H1 (cell line): ENCODE results near the gene NBL1. TPM values are rescaled to one million over a fixed set of nuclear protein-coding genes. Genes with fewer than 3 reads are reported as not detected.

ENCODE experiments used
- CTCF ChIA-PET: fragments of 300-600 bp; sonication (Branson Sonifier 250); formaldehyde crosslinking; loops from one replicate; lab custom pipeline; 2021; ENCODE audit not compliant: partially characterized antibody; lab: Charles Lee
- POLR2A ChIA-PET: fragments of 300-600 bp; sonication (Branson Sonifier 250); formaldehyde crosslinking; loops from one replicate; lab custom pipeline; 2021; ENCODE audit warnings: inconsistent platforms; ENCODE audit not compliant: partially characterized antibody; lab: Charles Lee
- DNase-seq, 2 experiments: peaks; one replicate each; pipeline versions ENCODE4 v3.0.0 to v3.0.0-alpha.2; 2010 to 2022; ENCODE audit warnings: low spot score in 2 of 2, low read depth in 1 of 2, mixed read lengths in 1 of 2
- FAIRE-seq: peaks from 2 replicates; lab custom pipeline; 2011; peaks lifted over from hg19 to GRCh38; lab: Jason Lieb, UNC
- H2AFZ ChIP-seq: 2 replicates; pipeline ENCODE4 v1.8.1; 2012; ENCODE audit warnings: low read length, inconsistent platforms
- H2AK5ac ChIP-seq: 2 replicates; pipeline ENCODE4 v1.6.1; 2013; ENCODE audit warnings: low read depth, low read length
- H2BK120ac ChIP-seq: replicated peaks from 2 replicates; pipeline ENCODE3; 2013; ENCODE audit warnings: low read depth, low read length, inconsistent platforms
- H2BK12ac ChIP-seq: 2 replicates; pipeline ENCODE4 v1.6.1; 2013; ENCODE audit warnings: low read depth, low read length
- H2BK15ac ChIP-seq: 2 replicates; pipeline ENCODE4 v1.6.1; 2013; ENCODE audit warnings: low read length
- H2BK20ac ChIP-seq: 2 replicates; pipeline ENCODE4 v1.6.1; 2013; ENCODE audit warnings: low read length
- H2BK5ac ChIP-seq: 2 replicates; pipeline ENCODE4 v1.6.1; 2013; ENCODE audit warnings: low read depth, low read length
- H3K14ac ChIP-seq: 2 replicates; pipeline ENCODE4 v1.6.1; 2013; ENCODE audit warnings: inconsistent platforms; ENCODE audit not compliant: insufficient read length
- H3K18ac ChIP-seq: 2 replicates; pipeline ENCODE4 v1.6.1; 2013; ENCODE audit warnings: low read length; ENCODE audit errors: extremely low read depth
- H3K23ac ChIP-seq: 2 replicates; pipeline ENCODE4 v1.6.1; 2013; ENCODE audit warnings: inconsistent platforms; ENCODE audit not compliant: insufficient read length
- H3K23me2 ChIP-seq: 2 replicates; pipeline ENCODE4 v1.6.1; 2013; ENCODE audit warnings: low read depth, low read length
- H3K27ac ChIP-seq: 2 replicates; pipeline ENCODE4 v1.6.1; 2011; ENCODE audit warnings: low read depth, low read length, inconsistent platforms
- H3K27me3 ChIP-seq, 4 experiments: replicated peaks in 1 of 4; 1 replicate in 1 of 4; 2 replicates in 3 of 4; pipeline versions ENCODE4 v1.6.1 to v1.8.1; 2011 to 2013; ENCODE audit warnings: low read length in 3 of 4, mild to moderate bottlenecking in 3 of 4, inconsistent platforms in 2 of 4, mixed read lengths in 2 of 4, moderate library complexity in 1 of 4; ENCODE audit not compliant: control insufficient read depth in 3 of 4, insufficient read depth in 3 of 4; ENCODE audit errors: extremely low read depth in 1 of 4
- H3K36me3 ChIP-seq, 4 experiments: 2 replicates each; pipeline versions ENCODE4 v1.6.1 to v1.8.1; 2011 to 2013; ENCODE audit warnings: mild to moderate bottlenecking in 4 of 4, low read length in 3 of 4, moderate library complexity in 2 of 4, control low read depth in 1 of 4, inconsistent platforms in 1 of 4; ENCODE audit not compliant: insufficient read depth in 4 of 4, control insufficient read depth in 2 of 4
- H3K4ac ChIP-seq: replicated peaks from 2 replicates; pipeline ENCODE3; 2013; ENCODE audit warnings: low read length, low read depth, mixed read lengths, inconsistent platforms; ENCODE audit not compliant: insufficient read length
- H3K4me1 ChIP-seq, 4 experiments: replicated peaks in 1 of 4; 1 replicate in 1 of 4; 2 replicates in 3 of 4; pipeline versions ENCODE4 v1.6.1 to v1.8.1; 2011 to 2013; ENCODE audit warnings: low read length in 3 of 4, inconsistent platforms in 2 of 4, mixed read lengths in 1 of 4; ENCODE audit not compliant: insufficient read depth in 4 of 4, control insufficient read depth in 3 of 4
- H3K4me2 ChIP-seq, 2 experiments: 2 replicates each; pipeline versions ENCODE4 v1.6.1 to v1.8.1; 2011 to 2013; ENCODE audit warnings: low read depth in 2 of 2, low read length in 2 of 2, control low read depth in 1 of 2, inconsistent platforms in 1 of 2, mild to moderate bottlenecking in 1 of 2; ENCODE audit not compliant: insufficient read depth in 1 of 2
- H3K4me3 ChIP-seq, 4 experiments: fragments of 200-600, 300-600 bp in 1 of 4; sonication (generic), shearing (Covaris generic), sonication (Bioruptor Twin) in 1 of 4; 2 replicates each; pipeline versions ENCODE4 v1.5.1 to v1.8.1; 2011 to 2016; ENCODE audit warnings: low read length in 4 of 4, low read depth in 3 of 4, control low read depth in 2 of 4, inconsistent platforms in 2 of 4, mild to moderate bottlenecking in 2 of 4, mixed read lengths in 1 of 4, moderate library complexity in 1 of 4; ENCODE audit not compliant: insufficient read depth in 2 of 4; ENCODE audit errors: extremely low read depth in 1 of 4
- H3K56ac ChIP-seq: replicated peaks from 2 replicates; pipeline ENCODE3; 2013; ENCODE audit warnings: low read depth, mild to moderate bottlenecking, mixed read lengths, low read length, inconsistent platforms; ENCODE audit not compliant: insufficient read length
- H3K79me1 ChIP-seq: 2 replicates; pipeline ENCODE4 v1.6.1; 2013; ENCODE audit warnings: low read depth, low read length, control low read depth
- H3K79me2 ChIP-seq, 2 experiments: 2 replicates each; pipeline versions ENCODE4 v1.6.1 to v1.8.1; 2012 to 2013; ENCODE audit warnings: low read length in 2 of 2, mild to moderate bottlenecking in 2 of 2, inconsistent platforms in 1 of 2; ENCODE audit not compliant: insufficient read depth in 2 of 2, control insufficient read depth in 1 of 2
- H3K9ac ChIP-seq, 4 experiments: replicated peaks in 1 of 4; 1 replicate in 1 of 4; 2 replicates in 3 of 4; pipeline versions ENCODE4 v1.6.1 to v1.8.1; 2011 to 2013; ENCODE audit warnings: low read depth in 3 of 4, low read length in 3 of 4, control low read depth in 2 of 4, mild to moderate bottlenecking in 2 of 4, moderate library complexity in 2 of 4, inconsistent platforms in 1 of 4; ENCODE audit errors: extremely low read depth in 1 of 4
- H3K9me3 ChIP-seq, 2 experiments: 2 replicates each; pipeline versions ENCODE4 v1.6.1 to v1.8.1; 2012 to 2013; ENCODE audit warnings: mild to moderate bottlenecking in 2 of 2, moderate library complexity in 2 of 2, control low read depth in 1 of 2, inconsistent platforms in 1 of 2, low read depth in 1 of 2, low read length in 1 of 2, mixed read lengths in 1 of 2; ENCODE audit not compliant: insufficient read depth in 2 of 2
- H4K20me1 ChIP-seq, 2 experiments: replicated peaks in 1 of 2; 2 replicates each; pipeline versions ENCODE3 to v1.8.1; 2011 to 2013; ENCODE audit warnings: inconsistent platforms in 2 of 2, low read length in 2 of 2, mild to moderate bottlenecking in 1 of 2; ENCODE audit not compliant: insufficient read depth in 2 of 2, control insufficient read depth in 1 of 2
- H4K5ac ChIP-seq: 2 replicates; pipeline ENCODE4 v1.6.1; 2013; ENCODE audit warnings: low read length, low read depth, mixed read lengths, inconsistent platforms; ENCODE audit not compliant: insufficient read length
- H4K8ac ChIP-seq: 2 replicates; pipeline ENCODE4 v1.8.0; 2013; ENCODE audit warnings: mild to moderate bottlenecking, moderate library complexity, low read length, inconsistent platforms; ENCODE audit not compliant: insufficient read depth; ENCODE audit errors: extremely low read depth
- H4K91ac ChIP-seq: replicated peaks from 2 replicates; pipeline ENCODE3; 2013; ENCODE audit warnings: low read length, mixed read lengths, inconsistent platforms; ENCODE audit not compliant: insufficient read length
- EZH2 ChIP-seq: fragments of 200-600 bp; sonication (generic); IDR thresholded peaks from 2 replicates; pipeline ENCODE4 v1.7.1; 2012; ENCODE audit warnings: low read depth, mild to moderate bottlenecking, moderate library complexity, low read length, inconsistent platforms; ENCODE audit not compliant: severe bottlenecking
- FOSL1 ChIP-seq: IDR thresholded peaks from 2 replicates; pipeline ENCODE4 v1.6.1; 2011; ENCODE audit warnings: mild to moderate bottlenecking, low read depth, low read length, moderate library complexity; ENCODE audit not compliant: insufficient read depth
- HDAC2 ChIP-seq, 2 experiments: fragments of 300-600 bp in 1 of 2; sonication (generic) in 1 of 2; IDR thresholded peaks; 2 replicates each; pipeline ENCODE4 v1.6.1; 2011 to 2012; ENCODE audit warnings: low read depth in 2 of 2, low read length in 2 of 2, mild to moderate bottlenecking in 2 of 2, moderate library complexity in 2 of 2, borderline replicate concordance in 1 of 2, inconsistent platforms in 1 of 2
- JUND ChIP-seq: IDR thresholded peaks from 2 replicates; pipeline ENCODE4 v1.6.1; 2011; ENCODE audit warnings: mild to moderate bottlenecking, improper control_type of control experiment, low read length
- KDM1A ChIP-seq: fragments of 200-600, 300-600 bp; sonication (generic); IDR thresholded peaks from 2 replicates; pipeline ENCODE4 v1.7.1; 2016; ENCODE audit warnings: mild to moderate bottlenecking, low read length, borderline replicate concordance
- POLR2A ChIP-seq, 2 experiments: IDR thresholded peaks; 1 replicate in 1 of 2; 2 replicates in 1 of 2; pipeline ENCODE4 v1.6.1; 2011; ENCODE audit warnings: low read depth in 2 of 2, low read length in 2 of 2, mild to moderate bottlenecking in 2 of 2; ENCODE audit errors: control extremely low read depth in 1 of 2
- POLR2AphosphoS5 ChIP-seq: IDR thresholded peaks from 2 replicates; pipeline ENCODE4 v1.6.1; 2011; ENCODE audit warnings: low read depth, low read length
- POU5F1 ChIP-seq: IDR thresholded peaks from 2 replicates; pipeline ENCODE4 v1.6.1; 2011; ENCODE audit warnings: low read depth, mild to moderate bottlenecking, low read length, moderate library complexity
- SIRT6 ChIP-seq: IDR thresholded peaks from one replicate; pipeline ENCODE4 v1.7.1; 2012; ENCODE audit warnings: low read length, inconsistent platforms
- SP4 ChIP-seq: IDR thresholded peaks from 2 replicates; pipeline ENCODE4 v1.6.1; 2012; ENCODE audit warnings: low read length, inconsistent platforms
- TBP ChIP-seq: IDR thresholded peaks from 2 replicates; pipeline ENCODE4 v1.6.1; 2011; ENCODE audit warnings: low read depth, low read length, improper control_type of control experiment
- YY1 ChIP-seq: IDR thresholded peaks from 2 replicates; pipeline ENCODE4 v1.6.1; 2011; ENCODE audit warnings: low read depth, mild to moderate bottlenecking, low read length
- WGBS, 2 experiments: shearing (Covaris generic) in 1 of 2; methylation state at CpG; one replicate each; pipeline versions ENCODE4 v1.1.6 to v1.1.7; 2013 to 2015; ENCODE audit warnings: low lambda C conversion rate in 2 of 2, mixed read lengths in 2 of 2, inconsistent platforms in 1 of 2, low coverage in 1 of 2, missing lambda C conversion rate in 1 of 2; ENCODE audit not compliant: insufficient replicate concordance in 2 of 2, insufficient coverage in 1 of 2, insufficient read length in 1 of 2; ENCODE audit errors: extremely low coverage in 1 of 2, missing lambda C conversion rate in 1 of 2; 5-methylcytosine and 5-hydroxymethylcytosine counted together
- polyA plus RNA-seq, 7 experiments: library from polyadenylated mRNA; depleted of rRNA in 3 of 7; stranded (reverse) in 5 of 7; unstranded in 2 of 7; fragments of >200 nt in 5 of 7; fragments of 200-250 nt in 2 of 7; gene quantifications; 1 replicate in 5 of 7; 2 replicates in 1 of 7; 4 replicates in 1 of 7; pipeline versions ENCODE4 v1.2.1 to v1.2.3, GENCODE V29; 2011 to 2013; ENCODE audit warnings: missing spikeins in 2 of 7, mixed read lengths in 2 of 7
- total RNA-seq: library from RNA; stranded (reverse); fragmentation: NEBNext Ultra II Directional; extraction: Animal tissue kit (Norgen Biotek cat#: 25700); gene quantifications from 2 replicates; pipeline ENCODE4 v1.2.1, GENCODE V29; 2021

NBL1 gene
- total and polyA plus RNA-seq, 2 of the 8 experiments (the other 6 are each of a cell fraction or from before 2014, with no cell fraction given) = 8.7 to 9.7 TPM

DNA sequence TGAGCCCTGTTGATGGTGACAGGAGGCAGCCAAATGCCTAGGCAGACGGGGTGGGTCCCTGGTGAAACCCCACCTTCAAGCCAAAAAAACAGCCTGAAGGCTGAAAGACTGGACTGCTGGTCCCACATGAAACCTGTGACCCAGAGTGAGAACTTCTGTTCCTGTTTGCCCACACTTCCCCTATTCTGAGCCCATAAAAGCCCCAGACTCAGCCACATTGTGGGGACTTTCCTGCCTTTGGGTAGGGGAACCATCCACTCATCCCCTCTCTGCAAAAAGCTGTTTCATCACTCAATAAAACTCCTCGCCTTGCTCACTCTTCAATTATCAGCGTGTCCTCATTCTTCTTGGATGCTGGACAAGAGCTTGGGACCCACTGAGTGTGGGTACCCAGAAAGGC lies 45.7 kb downstream of the NBL1 start:
- H3K79me2 ChIP-seq = no peaks in the 10 kb centered on the region
- TF ChIP-seq POLR2A (IDR thresholded peaks at IDR 0.05; ENCODE audit: control extremely low read depth in 1 of 2, low read depth in 2 of 2, low read length in 2 of 2) (no peak), EZH2 (no peak), FOSL1 (no peak), YY1 (no peak), KDM1A (no peak), POU5F1 (no peak), SIRT6 (no peak), POLR2AphosphoS5 (no peak), JUND (no peak), TBP (no peak), SP4 (no peak), HDAC2 (IDR thresholded peaks at IDR 0.05; ENCODE audit: borderline replicate concordance in 1 of 2, low read depth in 2 of 2, low read length in 2 of 2) (no peak)

More for the DNA sequence above, 45.7 kb downstream of the NBL1 start:
- Histone ChIP-seq H2BK15ac (no peak overlapping the region), H3K9ac (no peak overlapping the region), H3K4me3 (no peak overlapping the region), H3K56ac (no peak overlapping the region), H3K4me1 (peaks cover 3 to 13% (median 10%) of the 10 kb centered on the region in 4 experiments), H4K20me1 (no peaks in the 10 kb centered on the region), H3K23ac (no peak overlapping the region), H2AK5ac (no peak overlapping the region), H3K14ac (no peak overlapping the region), H3K36me3 (no peaks in the 10 kb centered on the region), H3K4me2 (no peak overlapping the region), H3K9me3 (no peaks in the 10 kb centered on the region), H2AFZ (no peak overlapping the region), H3K23me2 (no peaks in the 10 kb centered on the region), H2BK20ac (no peak overlapping the region), H3K4ac (no peak overlapping the region), H4K8ac (no peak overlapping the region), H4K91ac (no peak overlapping the region), H3K27me3 (no peaks in the 10 kb centered on the region), H3K27ac (no peak overlapping the region), H3K79me1 (no peaks in the 10 kb centered on the region), H2BK120ac (no peak overlapping the region), H2BK12ac (0 out of 2 replicates have a peak overlapping the region, but pooled peaks have one; percentile 17), H3K18ac (no peak overlapping the region), H2BK5ac (no peak overlapping the region), H4K5ac (no peak overlapping the region)
- POLR2A ChIA-PET = interaction anchor here (1.1 kb wide), 1 partner anchor 22 kb away, joined by 3 read pairs; no protein-coding TSS in a partner anchor
- FAIRE-seq (no peak), DNase-seq (no peak)
- WGBS, 2 experiments = 91% methylated on average over 3 of the region's 3 CpGs; no CpG with 5 or more reads in 1 of the 2 experiments
- CTCF ChIA-PET = interaction anchor here (1.1 to 2.7 kb wide), 7 partner anchors 10 to 28 kb away, joined by 3 to 19 read pairs (median 4); no protein-coding TSS in a partner anchor
